COLO829 (cell line): ENCODE results near the gene TAF3.
A peak's percentile ranks its signal among the peaks of the same experiment; 100 is the strongest.
"Not testable (repeated sequence)": the region's sequence is repeated elsewhere in the genome, so short reads cannot be mapped to it uniquely, and the experiment has no call there.

Experiments used
- DNase-seq: peaks from one replicate; pipeline ENCODE4 v3.0.0; 2012; ENCODE audit warnings: low spot score

Gene TAF3

DNA sequence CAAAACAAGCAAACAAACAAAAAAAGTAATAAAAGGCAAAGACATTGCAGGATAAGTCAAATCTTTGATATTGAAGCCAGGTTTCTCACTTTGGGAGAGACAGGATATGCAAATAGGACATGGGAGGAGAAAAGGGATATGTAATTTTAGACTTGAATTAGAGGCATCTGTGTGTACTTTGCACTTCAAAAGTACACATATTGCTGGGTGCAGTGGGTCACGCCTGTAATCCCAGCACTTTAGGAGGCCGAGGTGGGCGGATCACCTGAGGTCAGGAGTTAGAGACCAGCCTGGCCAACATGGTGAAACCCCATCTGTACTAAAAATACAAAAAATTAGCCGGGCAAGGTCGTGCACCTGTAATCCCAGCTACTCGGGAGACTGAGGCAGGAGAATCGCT is 6.6 kb upstream of the TAF3 start:
- DNase-seq = not testable (repeated sequence)

DNA sequence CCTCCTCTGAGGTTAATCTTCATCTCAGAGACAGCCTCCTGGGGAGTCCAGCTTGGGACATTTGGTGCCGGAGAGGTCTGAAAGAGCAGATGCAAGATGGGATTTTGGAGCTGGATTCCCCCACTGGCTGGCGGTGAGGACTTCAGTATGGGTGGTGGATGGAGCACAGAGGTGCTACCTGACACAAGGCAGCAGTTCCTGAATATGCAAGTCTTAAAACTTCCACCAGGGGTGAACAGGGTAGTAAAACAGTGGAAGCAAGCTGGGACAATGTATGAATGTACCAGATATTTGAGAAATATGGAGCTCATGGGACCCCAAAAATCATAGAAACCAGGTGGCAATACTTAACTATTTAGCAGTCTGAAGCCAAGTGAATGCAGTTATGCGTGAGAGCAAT is 4.8 kb upstream of the TAF3 start:
- no peak for DNase-seq

DNA sequence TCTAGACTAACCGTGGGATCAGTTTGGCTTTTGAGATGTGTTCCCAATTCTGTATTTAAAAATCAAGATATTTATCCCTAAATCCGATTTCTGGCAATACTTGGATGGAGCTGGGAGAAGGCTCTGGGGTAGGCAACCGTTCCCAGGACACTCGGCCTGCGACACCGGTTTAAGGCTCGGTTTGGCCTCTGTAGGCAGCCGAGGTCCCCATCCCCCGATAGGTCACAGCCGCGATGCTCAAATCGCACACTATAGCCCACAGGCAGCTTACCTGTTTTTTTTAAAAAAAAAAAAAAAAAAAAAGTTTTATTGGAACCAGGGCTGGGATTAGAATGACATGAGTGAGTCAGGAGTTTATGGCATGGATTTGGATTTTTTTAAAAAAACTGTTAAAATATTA is 729 bp upstream of the TAF3 start:
- DNase-seq = no peak

DNA sequence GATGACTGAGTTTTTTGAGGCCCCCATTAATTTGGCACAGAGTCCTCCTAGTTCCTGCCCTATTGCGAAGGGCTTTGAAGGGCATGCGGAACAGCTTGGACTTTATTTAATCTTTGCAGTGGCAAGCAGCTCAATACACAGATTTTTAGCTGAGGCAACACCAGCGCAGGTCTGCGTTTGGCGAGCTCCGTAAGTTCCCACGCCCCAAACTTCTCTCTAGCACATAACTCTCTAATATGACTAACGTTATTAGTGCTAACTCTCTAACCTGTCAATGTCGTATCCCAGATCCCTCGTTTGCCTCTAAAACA is 366 bp upstream of the TAF3 start:
- no peak for DNase-seq

DNA sequence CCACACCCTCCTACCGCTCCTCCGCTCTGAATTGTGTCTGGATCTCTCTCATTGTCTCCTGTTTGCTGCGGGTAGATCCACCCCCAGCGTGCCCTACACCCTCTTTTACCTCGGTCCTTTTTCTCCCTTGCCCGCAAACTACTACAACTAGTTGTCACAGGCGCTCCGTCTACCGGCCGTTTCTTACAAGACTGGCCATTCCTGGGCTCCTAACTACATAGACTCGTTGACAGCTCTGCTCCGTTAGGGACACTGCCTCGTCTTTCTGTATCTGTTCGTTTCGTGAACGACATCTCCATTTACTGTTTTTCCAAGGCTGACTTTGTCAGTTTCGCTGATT is 786 bp downstream of the TAF3 start:
- DNase-seq = peak; percentile 24

DNA sequence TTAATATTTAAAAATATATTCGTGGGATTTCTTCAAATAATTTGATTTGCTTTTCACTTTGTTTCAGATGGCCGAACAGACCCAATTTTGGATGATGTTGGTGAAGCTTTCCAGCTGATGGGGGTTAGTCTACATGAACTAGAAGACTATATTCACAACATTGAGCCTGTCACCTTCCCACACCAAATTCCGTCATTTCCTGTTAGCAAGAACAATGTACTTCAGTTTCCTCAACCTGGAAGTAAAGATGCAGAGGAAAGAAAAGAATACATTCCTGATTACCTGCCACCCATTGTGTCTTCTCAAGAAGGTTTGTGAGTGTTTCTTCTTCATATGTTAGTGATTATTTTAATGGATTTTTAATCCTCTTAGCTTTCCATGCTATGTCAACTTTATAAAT is 5.9 kb downstream of the TAF3 start:
- DNase-seq = no peak

- no peak for DNase-seq
These were observed 8.7 kb downstream of the TAF3 start for GRCh38 chr10:7826971-7827370.

DNA sequence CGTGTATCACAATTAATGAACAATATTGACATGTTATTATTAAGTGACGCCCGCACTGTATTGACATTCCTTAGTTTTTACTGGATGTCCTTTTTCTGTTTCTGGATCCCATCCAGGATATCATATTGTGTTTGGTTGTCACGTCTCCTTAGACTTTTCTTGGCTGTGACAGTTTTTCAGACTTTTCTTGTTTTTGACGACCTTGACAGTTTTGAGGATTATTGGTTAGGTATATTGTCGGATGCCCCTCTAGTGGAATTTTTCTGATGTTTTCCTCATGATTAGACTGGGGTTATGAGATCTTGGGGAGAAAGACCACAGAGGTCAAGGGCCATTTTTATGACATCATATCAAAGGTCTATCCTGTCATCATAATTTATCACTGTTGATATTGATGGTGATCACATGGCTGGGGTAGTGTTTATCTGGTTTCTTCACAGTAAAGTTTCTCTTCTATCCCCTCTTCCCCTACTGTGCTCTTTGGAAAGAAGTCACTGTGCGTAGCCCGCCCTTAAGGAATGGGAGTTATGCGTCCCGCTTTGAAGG is 11.1 kb downstream of the TAF3 start:
- DNase-seq = no peak

- no peak for DNase-seq
These were observed 13.8 kb downstream of the TAF3 start for GRCh38 chr10:7832060-7832459.

DNA sequence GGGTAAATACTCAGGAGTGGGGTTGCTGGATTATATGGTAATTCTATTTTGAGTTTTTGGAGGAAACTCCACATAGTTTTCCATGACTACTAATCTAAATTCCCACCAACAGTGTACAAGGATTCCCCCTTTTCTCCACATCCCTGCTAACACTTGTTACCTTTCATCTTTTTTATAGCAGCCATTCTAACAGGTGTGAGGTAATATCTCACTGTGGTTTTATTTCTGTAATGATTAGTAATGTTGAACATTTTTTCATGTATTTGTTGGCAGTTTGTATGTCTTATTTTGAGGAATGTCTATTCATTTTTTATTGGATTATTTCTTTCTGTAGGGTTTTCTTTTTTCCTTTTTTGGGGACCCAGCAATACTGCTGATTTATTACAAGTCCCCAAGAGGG is 14.9 kb downstream of the TAF3 start:
- no peak for DNase-seq

- DNase-seq = no peak
These were observed 16.0 kb downstream of the TAF3 start for GRCh38 chr10:7834262-7834661.

DNA sequence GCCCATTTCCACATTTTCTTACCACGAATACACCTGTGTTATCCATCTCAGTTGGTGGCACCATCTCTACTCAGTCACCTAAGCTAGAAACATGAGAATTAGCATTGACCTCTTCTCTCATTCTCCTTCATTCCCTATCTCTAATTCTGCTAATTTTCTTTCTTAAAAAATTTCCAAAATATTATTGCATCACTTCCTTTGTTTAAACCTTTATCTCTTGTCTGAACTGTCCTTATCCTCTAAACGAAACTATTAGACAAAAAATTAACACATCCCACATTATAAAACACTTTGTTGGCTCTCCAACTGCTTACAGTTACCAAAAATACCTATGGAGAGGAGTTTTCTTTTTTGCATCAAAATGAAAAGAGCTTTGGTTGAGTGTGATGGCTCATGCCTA is 18.3 kb downstream of the TAF3 start:
- DNase-seq = no peak

DNA sequence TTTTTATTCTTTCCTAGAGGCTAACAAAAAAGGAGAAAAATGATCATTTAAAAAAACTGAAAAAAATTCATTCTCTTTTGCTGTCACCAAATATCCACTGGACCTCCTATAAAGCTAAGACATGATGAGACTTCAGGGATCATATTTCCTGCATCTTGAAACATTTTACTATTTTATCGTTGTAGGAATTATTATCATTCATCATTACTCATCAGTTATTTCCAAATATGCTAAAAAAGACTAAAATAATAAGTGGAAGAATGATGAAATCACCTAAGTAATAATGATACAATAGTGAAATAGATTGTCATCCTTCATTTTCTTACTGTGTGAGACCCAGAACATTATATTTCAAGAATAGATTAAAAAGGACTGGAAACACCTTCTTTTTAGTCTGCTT is 28.3 kb downstream of the TAF3 start:
- no peak for DNase-seq

DNA sequence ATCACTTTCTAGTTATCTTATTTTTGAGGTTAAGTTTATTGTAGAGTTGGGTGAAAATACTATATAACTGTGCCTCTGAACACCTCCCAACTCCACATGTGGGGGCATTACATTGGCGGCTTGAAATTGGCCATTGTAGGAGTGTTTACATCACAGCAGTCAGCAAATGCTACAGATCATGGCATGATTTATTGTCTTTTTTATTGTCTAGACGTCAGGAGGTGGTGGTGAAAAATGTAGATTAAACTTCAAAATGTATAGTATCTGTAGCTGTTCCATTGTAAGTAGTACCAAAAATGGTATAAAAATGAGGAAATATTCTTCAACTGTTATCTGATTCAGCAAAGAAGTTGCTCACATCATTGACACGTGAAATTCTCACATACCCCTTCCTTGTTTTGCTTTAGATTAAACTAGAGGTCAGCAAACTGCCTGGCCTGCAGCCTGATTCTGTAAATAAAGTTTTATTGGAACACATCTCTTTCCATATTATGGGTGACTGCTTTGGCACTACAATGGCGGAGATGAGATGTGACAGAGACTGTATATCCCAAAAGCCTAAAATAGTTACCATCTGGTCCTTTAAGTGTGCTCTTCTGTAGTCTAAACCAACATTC is 35.0 kb downstream of the TAF3 start:
- DNase-seq = no peak

- no peak for DNase-seq
These were observed 35.6 kb downstream of the TAF3 start for GRCh38 chr10:7853890-7854289.

DNA sequence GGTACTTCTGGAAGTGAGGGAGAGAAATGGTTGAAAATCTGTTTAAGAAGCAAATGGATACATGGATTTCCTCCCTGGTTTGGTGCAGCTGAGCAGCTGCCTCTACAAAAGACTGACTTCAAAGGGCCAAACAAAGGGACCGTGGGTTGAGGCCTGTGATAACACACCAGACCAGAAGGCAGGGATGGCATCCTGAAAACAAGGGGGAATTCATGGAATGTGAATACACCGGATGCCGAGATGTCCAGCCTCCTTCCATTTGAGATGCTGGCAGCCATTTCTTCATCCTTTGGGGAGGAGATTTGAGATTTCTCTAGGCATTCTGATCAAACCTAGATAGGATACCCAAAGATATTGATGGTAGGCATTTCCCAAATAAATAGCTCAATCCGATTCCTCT is 36.9 kb downstream of the TAF3 start:
- DNase-seq = no peak

DNA sequence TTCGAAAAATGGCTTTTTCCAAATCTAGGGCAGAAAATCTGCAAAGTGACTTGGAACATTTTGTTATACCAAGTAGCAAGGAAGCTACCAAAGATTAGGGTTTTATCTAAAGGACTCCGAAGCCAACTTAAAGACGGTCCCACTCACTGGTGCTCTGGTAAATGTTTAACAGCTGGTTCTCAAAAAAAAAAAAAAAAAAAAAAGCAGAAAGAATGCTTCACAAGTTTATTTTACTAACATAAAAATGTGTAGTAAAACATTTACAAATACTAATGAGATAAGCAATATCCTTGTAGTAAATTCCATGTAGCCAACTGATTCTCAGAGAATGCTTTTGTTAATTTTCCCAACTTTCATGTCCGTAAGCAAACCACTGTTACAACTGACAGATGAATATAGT is 38.4 kb downstream of the TAF3 start:
- DNase-seq = no peak

DNA sequence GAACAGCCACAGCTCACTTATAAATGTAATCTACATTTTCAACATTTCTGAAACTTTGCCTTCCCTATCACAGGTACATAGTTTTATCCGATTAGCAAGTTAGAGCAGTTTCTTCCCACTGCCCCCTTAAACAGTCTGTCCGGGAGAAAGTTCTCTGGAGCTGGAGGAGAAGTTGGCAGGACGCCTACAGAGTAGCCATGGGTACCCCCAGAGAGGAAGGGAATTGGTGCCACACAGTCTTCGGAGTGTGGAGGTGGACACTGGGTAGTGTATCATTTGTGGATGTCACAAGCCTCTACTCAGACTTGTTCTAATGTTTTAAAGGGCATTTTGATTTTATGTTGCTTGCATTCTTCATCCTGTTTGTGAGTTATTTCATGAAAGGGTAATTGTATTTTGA is 39.0 kb downstream of the TAF3 start:
- peak; percentile 35 for DNase-seq

- no peak for DNase-seq
These were observed 43.3 kb downstream of the TAF3 start for GRCh38 chr10:7861509-7862120.

DNA sequence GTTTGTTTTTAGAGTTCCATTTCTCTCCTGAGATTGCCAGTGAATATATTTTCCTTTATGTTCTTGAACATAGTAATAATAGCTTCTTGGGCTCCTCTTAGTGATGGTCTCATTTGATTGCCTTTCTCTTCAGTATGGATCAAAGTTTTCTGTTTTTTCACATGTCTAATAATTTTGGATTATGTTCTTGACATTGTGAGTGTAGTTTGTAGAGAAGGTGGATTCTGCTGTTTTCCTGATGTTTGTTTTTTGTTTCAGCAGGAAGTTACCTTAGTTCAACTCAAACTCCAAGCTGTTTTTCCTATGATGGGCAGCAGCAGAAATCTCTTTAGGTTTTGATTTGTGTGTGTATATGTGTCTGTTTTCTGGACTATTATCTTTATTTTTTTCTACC is 43.8 kb downstream of the TAF3 start:
- DNase-seq = no peak

DNA sequence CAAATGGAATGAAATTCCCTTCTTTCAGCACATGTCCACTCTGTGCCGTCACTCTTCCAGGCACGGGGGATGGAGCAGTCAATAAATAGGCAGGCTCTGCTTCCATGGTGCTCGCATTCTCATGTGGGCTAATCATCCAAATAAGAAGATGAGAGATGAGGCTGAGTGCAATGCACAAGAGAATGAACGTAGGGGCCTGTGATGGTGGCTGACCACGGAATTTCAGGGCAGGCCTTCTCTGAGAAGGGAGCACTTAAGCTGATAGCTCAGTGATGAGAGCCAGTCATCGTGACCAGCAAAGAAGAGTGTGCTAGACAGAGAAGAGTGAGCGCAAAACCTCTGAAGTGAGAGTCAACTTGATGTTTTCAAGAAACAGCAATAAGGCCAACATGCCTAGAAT is 47.9 kb downstream of the TAF3 start:
- no peak for DNase-seq

- DNase-seq = no peak
These were observed 53.7 kb downstream of the TAF3 start for GRCh38 chr10:7872041-7872442.

DNA sequence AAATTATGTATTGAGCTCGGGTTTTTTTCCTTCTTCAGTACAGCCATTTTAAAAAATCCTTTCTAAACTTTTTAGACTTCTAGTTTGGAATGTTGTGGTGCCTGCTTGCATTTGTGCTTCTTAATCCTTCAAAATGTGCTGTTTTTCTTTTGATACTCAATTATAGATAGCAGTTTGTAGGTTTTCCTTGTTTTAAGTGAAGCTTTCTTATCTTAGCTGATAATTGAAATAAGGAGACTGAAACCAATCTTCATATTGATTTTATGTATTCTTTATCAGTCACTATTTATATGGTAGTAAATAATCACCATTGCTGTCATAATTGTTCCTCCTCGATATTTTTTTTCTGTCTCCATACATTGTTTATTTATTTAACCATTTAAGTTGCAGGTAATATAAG is 56.6 kb downstream of the TAF3 start:
- DNase-seq = no peak

GRCh38 chr10:7876541-7877127 is 58.3 kb downstream of the TAF3 start:
- no peak for DNase-seq
